Subcutaneous abdominal adipose tissue (tissue), 5 donors: Measurements from ENCODE around the gene DBX1.
"Not testable (repeated sequence)": the region's sequence is repeated elsewhere in the genome, so short reads cannot be mapped to it uniquely, and the experiment has no call there.

Source experiments
- H3K27ac ChIP-seq: one replicate; pipeline ENCODE4 v1.7.0; 2013; ENCODE audit warnings: low read depth, mild to moderate bottlenecking, inconsistent platforms, low read length, moderate library complexity
- H3K27me3 ChIP-seq, 5 donors: one replicate each; pipeline ENCODE4 v1.7.0; 2013; ENCODE audit warnings: low read length in 5 of 5, inconsistent platforms in 1 of 5; ENCODE audit not compliant: control insufficient read depth in 5 of 5, insufficient read depth in 4 of 5
- H3K36me3 ChIP-seq, 5 donors: one replicate each; pipeline ENCODE4 v1.7.0; 2013; ENCODE audit warnings: low read length in 5 of 5; ENCODE audit not compliant: control insufficient read depth in 5 of 5, insufficient read depth in 5 of 5
- H3K4me1 ChIP-seq, 5 donors: one replicate each; pipeline ENCODE4 v1.7.0; 2013; ENCODE audit warnings: low read length in 5 of 5, mild to moderate bottlenecking in 3 of 5, moderate library complexity in 1 of 5; ENCODE audit not compliant: control insufficient read depth in 5 of 5, insufficient read depth in 5 of 5
- H3K4me3 ChIP-seq, 5 donors: one replicate each; pipeline ENCODE4 v1.7.0; 2013; ENCODE audit warnings: low read length in 5 of 5, low read depth in 1 of 5
- H3K9ac ChIP-seq, 5 donors: one replicate each; pipeline ENCODE4 v1.7.0; 2013; ENCODE audit warnings: low read length in 5 of 5, mild to moderate bottlenecking in 4 of 5, moderate library complexity in 3 of 5
- H3K9me3 ChIP-seq, 5 donors: one replicate each; pipeline ENCODE4 v1.7.0; 2013; ENCODE audit warnings: low read length in 5 of 5; ENCODE audit not compliant: control insufficient read depth in 5 of 5
- donor health status: healthy.
- donor health status: healthy.
- donor health status: healthy.
- donor health status: healthy.
- donor health status: healthy.

Gene DBX1, protein sequence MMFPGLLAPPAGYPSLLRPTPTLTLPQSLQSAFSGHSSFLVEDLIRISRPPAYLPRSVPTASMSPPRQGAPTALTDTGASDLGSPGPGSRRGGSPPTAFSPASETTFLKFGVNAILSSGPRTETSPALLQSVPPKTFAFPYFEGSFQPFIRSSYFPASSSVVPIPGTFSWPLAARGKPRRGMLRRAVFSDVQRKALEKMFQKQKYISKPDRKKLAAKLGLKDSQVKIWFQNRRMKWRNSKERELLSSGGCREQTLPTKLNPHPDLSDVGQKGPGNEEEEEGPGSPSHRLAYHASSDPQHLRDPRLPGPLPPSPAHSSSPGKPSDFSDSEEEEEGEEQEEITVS

DNA sequence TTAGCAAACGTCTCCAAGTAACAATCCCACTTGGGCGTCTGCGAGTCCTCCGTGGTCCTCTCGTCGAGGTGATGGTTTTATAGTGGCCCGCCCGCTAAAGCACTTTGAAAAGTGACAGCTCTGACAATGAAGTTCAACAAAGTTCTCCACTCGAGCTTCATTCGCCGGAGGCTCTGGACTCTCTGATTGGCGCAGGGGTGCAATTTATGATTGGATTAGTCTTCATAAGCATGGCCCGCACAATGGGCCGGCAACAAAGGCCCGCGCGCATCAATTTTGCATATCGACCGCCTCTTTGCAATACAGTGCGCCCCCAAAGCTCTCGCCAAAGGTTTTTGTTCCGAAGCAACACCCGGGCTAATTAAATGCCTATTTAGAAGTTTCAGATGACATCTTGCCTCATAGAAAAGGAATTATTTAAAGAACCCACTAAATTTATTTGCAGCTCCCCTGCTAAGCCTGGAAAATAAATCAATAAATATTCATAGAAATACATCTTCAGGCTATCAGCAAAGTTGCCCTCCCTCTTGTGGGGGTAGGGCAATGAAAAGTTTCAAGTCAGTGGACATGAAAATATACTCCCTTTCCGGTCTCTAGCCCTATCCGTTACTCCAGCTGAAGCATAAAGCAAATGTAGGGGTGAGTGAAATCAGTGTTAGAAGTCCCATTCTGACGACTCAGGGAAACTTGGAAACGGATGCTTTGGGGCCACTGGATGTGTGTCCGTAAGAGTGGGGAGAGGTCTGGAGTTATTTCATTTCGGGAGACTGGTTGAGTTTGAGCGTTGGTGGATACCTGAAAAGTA, at the start of gene DBX1:
Gene DBX1 (minus strand): TSS at position 51 of the 805 bp plus-strand sequence. CDS start 151 bp downstream, outside the sequence.
- Histone ChIP-seq H3K9ac (no peak within 1 kb of the TSS), H3K27me3 (peaks cover 49 to 88% (median 81%) of the 10 kb centered on the region in 5 donors), H3K4me3 (no peak within 1 kb of the TSS), H3K9me3 (peaks cover 0 to 3% (median 0%) of the 10 kb centered on the region in 5 donors), H3K27ac (no peak within 1 kb of the TSS), H3K4me1 (peaks cover 0 to 21% (median 19%) of the 10 kb centered on the region in 5 donors), H3K36me3 (no peaks in the 10 kb centered on the region)

- H3K27ac ChIP-seq = no peak overlapping the region
- no peaks in the 10 kb centered on the region for H3K36me3 ChIP-seq
These were observed 48.4 kb upstream of the DBX1 start for GRCh38 chr11:20208622-20209111.

GRCh38 chr11:20207781-20208621, 47.7 kb upstream of the DBX1 start:
- no peak overlapping the region for H3K27ac ChIP-seq
- H3K9me3 ChIP-seq = no peaks in the 10 kb centered on the region
- no peak overlapping the region for H3K9ac ChIP-seq
- no peaks in the 10 kb centered on the region for H3K4me1 ChIP-seq
- H3K4me3 ChIP-seq = no peak overlapping the region
- H3K27me3 ChIP-seq = peaks cover 10 to 35% (median 24%) of the 10 kb centered on the region in 5 donors
- H3K36me3 ChIP-seq = no peaks in the 10 kb centered on the region

More at GRCh38 chr11:20208622-20209111, 48.4 kb upstream of the DBX1 start:
- Histone ChIP-seq H3K9me3 (no peaks in the 10 kb centered on the region), H3K27me3 (peaks cover 10 to 36% (median 24%) of the 10 kb centered on the region in 5 donors), H3K9ac (no peak overlapping the region), H3K4me1 (no peaks in the 10 kb centered on the region), H3K4me3 (no peak overlapping the region)

DNA sequence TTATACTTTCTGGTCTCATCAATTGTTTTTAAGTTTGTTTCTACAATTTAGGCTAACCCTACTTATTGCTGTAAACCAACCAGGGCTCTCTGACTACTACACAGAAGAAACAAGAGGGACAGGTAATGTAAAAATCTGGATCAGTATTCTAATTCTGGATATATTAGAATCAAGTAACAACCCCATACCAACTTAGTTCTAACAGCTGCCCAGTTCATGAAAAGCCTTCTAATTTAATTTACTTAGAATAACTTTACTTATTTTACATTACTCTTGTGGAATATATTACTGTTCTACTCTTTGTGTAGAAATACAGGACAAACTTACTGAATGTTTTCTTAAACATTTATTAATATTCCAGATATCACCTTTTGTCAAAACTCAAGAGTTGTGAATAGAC, 45.5 kb upstream of the DBX1 start:
- Histone ChIP-seq H3K9me3 (no peaks in the 10 kb centered on the region), H3K36me3 (no peaks in the 10 kb centered on the region), H3K4me1 (no peaks in the 10 kb centered on the region), H3K9ac (no peak overlapping the region), H3K27ac (no peak overlapping the region), H3K4me3 (no peak overlapping the region), H3K27me3 (peaks cover 10 to 32% (median 24%) of the 10 kb centered on the region in 5 donors)

- Histone ChIP-seq H3K36me3 (no peaks in the 10 kb centered on the region), H3K9me3 (no peaks in the 10 kb centered on the region), H3K27me3 (peaks cover 10 to 30% (median 24%) of the 10 kb centered on the region in 5 donors), H3K27ac (no peak overlapping the region), H3K4me1 (no peaks in the 10 kb centered on the region), H3K9ac (no peak overlapping the region), H3K4me3 (no peak overlapping the region)
These were observed 44.4 kb upstream of the DBX1 start for GRCh38 chr11:20204681-20205080.

- no peak overlapping the region for H3K4me3 ChIP-seq
- peaks cover 10 to 26% (median 20%) of the 10 kb centered on the region in 5 donors for H3K27me3 ChIP-seq
- no peaks in the 10 kb centered on the region for H3K36me3 ChIP-seq
- H3K9me3 ChIP-seq = no peaks in the 10 kb centered on the region
- no peaks in the 10 kb centered on the region for H3K4me1 ChIP-seq
- H3K9ac ChIP-seq = no peak overlapping the region
- no peak overlapping the region for H3K27ac ChIP-seq
These were observed 43.6 kb upstream of the DBX1 start for GRCh38 chr11:20203831-20204230.

- Histone ChIP-seq H3K9me3 (no peaks in the 10 kb centered on the region), H3K27ac (no peak overlapping the region), H3K9ac (no peak overlapping the region), H3K36me3 (no peaks in the 10 kb centered on the region), H3K4me1 (no peaks in the 10 kb centered on the region), H3K4me3 (no peak overlapping the region), H3K27me3 (peaks cover 0 to 2% (median 0%) of the 10 kb centered on the region in 5 donors)
These were observed 41.0 kb upstream of the DBX1 start for GRCh38 chr11:20201231-20201630.

DNA sequence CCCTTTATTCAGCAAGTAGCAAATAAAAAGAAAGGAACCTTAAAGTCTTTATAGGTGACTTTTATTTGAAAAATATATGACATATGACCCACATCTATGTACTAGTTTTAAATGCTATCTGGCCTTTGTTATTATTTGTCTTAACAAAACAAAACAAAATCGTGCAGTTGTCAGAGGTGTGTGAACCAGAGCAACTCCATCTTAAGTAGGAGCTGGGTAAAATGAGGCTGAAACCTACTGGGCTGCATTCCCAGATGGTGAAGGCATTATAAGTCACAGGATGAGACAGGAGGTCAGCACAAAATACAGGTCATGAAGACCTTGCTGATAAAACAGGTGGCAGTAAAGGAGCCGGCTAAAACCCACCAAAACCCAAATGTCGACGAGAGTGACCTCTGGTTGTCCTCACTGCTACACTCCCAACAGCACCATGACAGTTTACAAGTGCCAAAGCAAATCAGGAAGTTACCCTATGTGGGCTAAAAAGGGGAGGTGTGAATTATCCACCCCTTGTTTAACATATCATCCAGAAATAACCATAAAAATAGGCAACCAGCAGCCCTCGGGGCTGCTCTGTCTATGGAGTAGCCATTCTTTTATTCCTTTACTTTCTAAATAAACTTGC, 40.2 kb upstream of the DBX1 start:
- H3K4me1 ChIP-seq, H3K4me3 ChIP-seq, H3K27me3 ChIP-seq, H3K9ac ChIP-seq, H3K36me3 ChIP-seq, H3K9me3 ChIP-seq, H3K27ac ChIP-seq: not testable (repeated sequence)

DNA sequence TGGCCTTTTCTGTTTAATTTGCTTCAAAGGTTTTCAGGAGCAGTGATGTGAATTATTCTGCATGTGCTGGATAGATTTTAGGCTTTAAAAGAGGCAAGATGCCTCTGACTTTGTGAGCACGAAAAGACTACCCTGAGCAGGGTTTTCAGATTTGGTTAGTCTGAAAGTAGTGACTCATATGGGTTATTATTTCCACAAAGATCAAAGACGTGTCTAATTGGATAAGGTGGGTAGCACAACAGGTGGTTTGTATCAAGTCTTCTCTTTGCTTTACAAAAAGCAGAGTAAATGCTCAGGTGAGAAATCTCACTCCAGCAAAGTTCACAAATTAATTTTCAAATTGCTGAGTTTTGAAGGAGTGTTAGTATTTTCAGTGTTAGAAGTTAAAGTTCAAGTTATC, 37.6 kb upstream of the DBX1 start:
- no peak overlapping the region for H3K9ac ChIP-seq
- H3K9me3 ChIP-seq = no peaks in the 10 kb centered on the region
- H3K4me3 ChIP-seq = no peak overlapping the region

More for the DNA sequence above, 37.6 kb upstream of the DBX1 start:
- Histone ChIP-seq H3K36me3 (no peaks in the 10 kb centered on the region), H3K27ac (no peak overlapping the region), H3K4me1 (no peaks in the 10 kb centered on the region), H3K27me3 (peaks cover 0 to 4% (median 0%) of the 10 kb centered on the region in 5 donors)
